ENCODE results near the gene BARX2.

The BARX2 gene

GRCh38 chr11:129402206-129403171 is 26.8 kb downstream of the BARX2 start:
- DNase-seq (ENCODE audit: low read depth in 2 of 2) = no peak

DNA sequence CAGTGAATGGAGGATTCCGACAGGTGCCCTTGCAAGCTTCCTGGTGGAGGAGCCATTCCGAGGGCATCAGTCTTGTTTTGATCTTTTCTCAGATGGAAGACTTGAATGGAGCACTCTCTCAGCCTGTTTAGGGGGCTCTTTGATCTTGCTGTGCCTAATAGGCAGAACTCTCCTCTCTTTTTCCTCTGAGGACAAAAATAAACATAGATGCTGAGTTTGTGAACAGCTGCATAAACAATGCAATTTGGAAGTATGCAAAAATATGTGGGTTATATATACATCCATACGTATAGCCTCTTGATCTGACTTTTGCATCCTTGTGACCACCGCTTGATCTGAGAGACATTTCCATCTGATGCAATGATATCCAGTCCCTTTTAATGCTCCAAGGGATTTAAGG is 29.1 kb downstream of the BARX2 start:
- no peak for DNase-seq (ENCODE audit: low read depth in 2 of 2)

DNA sequence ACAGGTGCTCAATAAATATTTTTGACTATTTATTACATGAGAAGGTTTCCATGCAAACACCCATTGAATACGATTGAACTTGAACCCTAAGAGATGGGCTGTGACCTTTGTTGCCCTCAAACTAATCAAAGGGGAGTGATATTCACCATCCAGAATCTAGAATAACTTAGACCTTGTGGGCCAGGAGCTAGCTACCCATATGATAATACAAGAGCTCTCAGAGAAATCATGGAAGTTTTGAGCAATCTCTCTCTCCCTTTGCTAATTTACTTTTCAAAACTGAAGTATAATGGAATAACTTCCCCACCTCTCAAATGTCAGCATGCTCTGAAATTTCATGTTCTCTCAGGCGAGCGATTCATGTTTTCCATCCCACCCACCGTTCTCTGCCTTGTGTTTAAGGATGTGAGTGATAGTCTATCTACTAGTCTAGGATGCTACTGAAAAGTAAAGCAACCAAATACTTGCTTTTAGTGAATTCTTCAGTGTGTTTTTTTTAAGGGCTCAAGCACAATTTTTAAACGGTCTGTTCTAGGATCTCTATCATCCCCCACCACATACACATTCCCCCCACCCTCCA is 33.3 kb downstream of the BARX2 start:
- no peak for DNase-seq (ENCODE audit: low read depth in 2 of 2)

DNA sequence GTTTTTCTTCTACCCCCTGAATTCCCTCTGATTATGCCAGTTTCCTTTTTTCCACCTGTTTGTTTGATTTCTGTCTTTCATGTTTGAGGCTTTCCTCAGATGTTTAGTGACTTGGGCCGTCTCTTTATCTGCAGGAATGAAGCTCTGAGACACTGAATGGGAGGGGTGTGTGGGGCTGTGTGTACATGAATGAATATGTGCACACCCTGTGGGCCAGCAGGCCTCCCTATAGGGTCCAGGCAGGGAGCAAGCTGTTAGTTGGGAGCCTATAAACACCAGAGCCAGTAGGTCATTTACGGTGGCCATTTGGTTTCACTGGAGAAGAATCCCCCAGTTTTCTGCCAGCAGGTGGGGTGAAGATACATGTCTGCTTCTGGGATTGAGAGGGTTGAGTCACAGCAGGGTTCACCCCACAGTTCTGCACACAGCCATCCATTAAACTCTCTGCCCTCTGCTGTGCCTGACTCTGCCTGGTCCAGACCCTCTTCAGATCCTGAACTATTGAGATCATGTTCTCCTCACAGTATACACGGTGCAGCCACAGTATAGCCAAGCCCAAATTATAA is 34.8 kb downstream of the BARX2 start:
- DNase-seq (ENCODE audit: low read depth in 2 of 2) = no peak

GRCh38 chr11:129412494-129412893 is 36.8 kb downstream of the BARX2 start:
- DNase-seq (ENCODE audit: low read depth in 2 of 2) = no peak

DNA sequence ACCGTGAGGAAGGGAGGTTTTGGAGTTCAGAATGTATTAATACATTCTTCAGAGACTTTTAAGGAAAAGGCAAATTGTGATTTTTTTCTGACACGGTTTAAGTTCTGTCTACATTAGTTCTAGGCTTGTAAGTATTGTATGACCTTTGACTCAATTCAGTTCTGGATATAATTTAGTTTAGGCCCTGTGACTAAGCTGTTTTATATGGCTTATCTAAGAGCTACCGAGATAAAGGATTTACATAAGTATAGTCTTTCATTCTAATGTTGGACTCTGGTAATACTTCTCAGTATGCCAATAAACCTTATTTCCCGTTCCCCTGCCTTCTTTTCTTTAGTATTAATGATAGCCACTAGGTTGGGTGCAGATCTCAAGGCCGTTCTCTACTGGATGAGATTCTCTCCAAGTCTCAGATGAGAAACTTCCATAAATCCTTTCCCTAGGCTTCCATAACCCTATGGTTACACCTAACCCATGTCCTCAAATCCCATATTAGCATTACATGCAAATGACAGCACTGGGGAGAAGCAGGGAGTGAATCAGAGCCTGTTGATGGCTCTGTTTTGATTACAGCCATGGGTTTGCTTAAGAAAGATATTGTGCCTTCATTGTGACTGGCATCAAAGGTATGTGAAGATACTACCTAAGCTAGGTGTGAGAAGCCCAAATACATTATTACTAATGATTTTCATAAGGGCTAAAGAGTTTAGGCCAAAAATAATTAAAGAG is 38.7 kb downstream of the BARX2 start:
- DNase-seq (ENCODE audit: low read depth in 2 of 2) = no peak

DNA sequence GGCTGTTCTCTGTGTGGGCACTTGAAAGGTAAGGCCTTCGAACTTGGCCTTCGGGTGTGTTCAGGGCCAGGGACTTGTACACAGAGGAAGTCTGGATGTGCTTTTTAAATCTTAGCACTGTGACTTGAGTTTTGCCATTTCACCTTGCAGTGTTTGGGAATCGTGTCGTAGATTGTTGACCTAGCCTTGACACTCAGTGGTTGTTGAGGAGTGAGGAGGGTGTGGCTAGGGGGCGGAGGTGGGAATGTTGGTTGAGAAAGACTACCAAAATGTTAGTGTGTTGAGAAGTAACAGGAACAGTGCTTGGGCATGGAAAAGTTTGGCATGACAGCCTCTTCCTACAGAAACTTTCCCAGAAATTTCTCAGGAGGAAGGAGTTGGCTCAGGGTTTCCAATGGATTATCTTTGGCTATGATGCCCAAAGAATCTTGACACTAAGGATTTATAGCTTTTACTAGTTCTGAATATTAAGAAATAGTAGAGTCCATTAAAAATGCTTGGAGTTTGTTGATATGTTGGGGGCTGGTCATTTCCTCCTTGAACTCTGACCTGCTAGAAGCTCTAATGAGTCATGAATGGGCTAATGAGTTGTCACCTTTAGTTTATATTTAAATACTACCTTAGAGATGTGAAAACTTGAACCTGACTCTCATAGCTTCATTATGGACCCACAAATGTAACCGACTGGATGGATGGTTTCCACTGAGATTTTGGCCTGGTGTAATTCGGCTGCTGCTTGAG is 40.6 kb downstream of the BARX2 start:
- DNase-seq (ENCODE audit: low read depth in 2 of 2) = no peak

DNA sequence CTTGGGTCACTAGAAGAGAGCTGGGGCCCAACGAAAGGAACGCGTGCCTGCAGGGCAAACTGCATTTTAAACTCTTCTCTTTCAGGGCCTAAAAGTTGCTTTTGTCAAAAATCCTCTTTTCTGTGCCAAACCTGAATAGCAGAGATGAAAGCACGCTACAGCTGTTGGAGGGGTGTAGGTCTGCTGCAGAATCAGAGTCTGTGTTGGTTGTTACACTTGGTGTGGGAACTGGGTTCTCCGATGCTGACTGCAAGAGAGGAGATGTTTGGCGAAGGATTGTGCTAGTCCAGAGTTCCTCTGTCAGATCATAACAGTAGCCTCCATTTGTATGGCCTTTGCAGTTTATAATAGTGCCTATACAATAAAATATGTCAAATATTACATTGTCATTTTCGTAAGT is 41.8 kb downstream of the BARX2 start:
- no peak for DNase-seq (ENCODE audit: low read depth in 2 of 2)

GRCh38 chr11:129418039-129418438 is 42.4 kb downstream of the BARX2 start:
- DNase-seq (ENCODE audit: low read depth in 2 of 2) = no peak

DNA sequence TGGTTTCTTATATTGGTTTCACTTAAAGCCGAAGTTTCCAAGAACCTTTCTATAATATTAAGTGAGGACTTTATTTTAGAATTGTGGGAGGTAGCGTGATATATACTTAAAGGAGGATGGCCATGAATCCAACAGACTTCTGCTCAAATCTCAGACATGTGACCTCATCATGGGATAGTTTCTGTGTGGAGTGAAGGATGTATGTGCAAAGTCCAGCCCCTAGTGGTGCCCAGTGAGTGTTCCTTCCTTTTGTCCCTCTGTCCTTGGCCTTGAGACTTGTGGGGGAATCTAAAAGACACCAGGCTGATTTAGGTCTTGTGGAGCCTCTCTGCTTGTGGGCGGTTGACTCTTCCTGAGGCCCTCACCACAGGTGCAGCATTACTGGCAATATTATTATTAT is 43.7 kb downstream of the BARX2 start:
- no peak for DNase-seq (ENCODE audit: low read depth in 2 of 2)

GRCh38 chr11:129423426-129423825 is 47.8 kb downstream of the BARX2 start:
- DNase-seq (ENCODE audit: low read depth in 2 of 2) = no peak

DNA sequence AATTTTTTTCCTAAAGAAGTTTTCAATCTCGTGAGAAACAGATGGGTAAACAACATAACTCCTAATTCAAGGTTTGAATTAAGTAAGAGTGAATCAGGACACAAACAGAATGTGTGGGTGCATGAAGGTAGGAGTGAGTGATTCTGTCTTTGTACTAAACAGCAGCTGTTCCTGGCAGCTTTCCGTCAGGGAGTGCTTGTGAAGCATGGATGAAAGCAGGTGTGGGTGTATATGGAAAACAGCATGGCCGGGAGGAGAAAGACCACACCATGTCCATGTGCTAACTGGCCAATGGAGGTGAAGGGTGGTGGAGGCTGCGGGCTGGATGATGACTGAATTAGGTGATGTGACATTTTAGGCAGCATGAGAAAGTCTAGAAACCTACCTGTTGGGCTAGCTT is 49.6 kb downstream of the BARX2 start:
- DNase-seq (ENCODE audit: low read depth in 2 of 2) = no peak

DNA sequence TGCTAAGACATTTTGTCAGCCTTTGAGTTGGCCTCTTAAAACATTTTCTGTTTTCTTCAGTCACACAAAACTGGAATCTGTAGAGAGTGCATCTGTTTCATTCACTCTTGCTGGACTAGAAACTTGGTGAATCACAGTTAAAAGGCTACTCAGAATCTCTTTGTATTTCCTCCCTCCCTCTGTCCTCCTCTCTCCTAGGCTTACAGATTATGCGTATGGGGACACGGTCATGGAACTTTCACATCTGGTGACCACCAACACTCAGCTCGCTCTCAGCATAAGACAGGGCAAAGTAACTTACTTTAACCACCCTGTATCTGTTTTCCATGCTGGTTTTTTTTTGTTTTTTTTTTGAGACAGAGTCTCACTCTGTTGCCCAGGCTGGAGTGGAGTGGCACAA is 50.4 kb downstream of the BARX2 start:
- DNase-seq (ENCODE audit: low read depth in 2 of 2) = no peak

DNA sequence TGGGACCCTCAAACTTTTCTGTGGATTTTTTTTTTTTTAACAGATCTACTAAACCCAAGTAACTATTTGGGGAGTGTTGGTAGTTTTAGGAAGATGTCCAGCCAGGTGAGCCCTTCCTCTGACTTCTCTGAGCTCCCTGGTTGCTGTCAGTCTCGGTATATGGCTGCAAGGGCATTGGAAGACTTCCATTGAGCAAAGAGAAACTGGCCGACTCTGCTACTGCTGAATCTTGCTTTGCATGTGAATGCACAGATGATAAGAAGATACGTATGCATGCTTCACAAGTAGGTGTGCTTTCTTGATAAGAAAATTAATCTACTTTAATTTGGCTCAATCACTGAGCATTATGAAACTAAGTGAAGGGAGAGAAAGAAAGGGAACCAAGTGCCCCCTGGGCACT is 51.1 kb downstream of the BARX2 start:
- DNase-seq (ENCODE audit: low read depth in 2 of 2) = no peak

GRCh38 chr11:129427376-129427775 is 51.7 kb downstream of the BARX2 start:
- no peak for DNase-seq (ENCODE audit: low read depth in 2 of 2)

DNA sequence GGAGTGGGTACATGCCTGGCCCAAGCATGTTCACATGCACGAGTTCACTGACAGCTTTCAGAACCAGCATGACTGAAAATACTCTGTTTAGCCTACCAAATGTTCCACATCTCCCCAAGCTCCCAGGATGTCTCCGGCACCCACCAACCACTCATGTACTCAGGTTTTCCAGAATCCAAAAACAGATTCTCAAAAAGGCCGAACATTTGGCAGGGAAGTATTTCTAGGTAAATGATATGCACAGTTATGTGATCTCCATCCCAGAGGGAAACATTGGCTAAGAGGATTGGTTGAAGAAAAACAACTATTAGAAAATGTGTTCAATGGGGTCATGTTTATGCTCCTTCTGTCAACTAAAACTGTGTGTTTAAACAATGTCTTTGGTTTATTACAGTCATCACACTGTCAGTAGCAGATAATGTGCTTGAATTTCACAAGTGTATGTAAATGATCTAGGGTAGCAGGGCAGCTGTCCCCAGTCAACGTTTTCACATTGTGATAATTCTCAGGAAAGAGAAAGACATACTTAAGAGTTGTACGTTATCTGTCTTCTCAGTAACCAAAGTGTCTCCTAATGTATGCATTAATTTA is 52.3 kb downstream of the BARX2 start:
- no peak for DNase-seq (ENCODE audit: low read depth in 2 of 2)

DNA sequence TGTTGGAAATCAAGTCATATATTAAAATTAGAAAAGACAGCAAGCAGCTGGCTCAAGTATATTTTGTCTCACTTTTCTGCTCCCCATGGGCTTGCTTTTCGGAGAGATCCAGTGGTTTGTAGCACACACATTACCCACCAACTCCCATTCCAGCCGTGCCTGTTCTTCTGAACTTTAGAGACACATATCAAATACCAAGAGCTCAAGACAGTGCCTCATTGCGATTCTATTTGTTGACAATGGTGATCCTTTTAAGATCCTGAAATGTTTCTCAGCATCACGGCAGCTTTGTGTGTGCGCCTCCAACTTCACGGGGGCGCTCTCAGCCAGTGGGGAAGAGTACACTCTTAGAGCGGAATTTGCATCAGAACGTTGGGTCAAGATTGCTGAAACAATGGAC is 52.9 kb downstream of the BARX2 start:
- DNase-seq (ENCODE audit: low read depth in 2 of 2) = no peak

DNA sequence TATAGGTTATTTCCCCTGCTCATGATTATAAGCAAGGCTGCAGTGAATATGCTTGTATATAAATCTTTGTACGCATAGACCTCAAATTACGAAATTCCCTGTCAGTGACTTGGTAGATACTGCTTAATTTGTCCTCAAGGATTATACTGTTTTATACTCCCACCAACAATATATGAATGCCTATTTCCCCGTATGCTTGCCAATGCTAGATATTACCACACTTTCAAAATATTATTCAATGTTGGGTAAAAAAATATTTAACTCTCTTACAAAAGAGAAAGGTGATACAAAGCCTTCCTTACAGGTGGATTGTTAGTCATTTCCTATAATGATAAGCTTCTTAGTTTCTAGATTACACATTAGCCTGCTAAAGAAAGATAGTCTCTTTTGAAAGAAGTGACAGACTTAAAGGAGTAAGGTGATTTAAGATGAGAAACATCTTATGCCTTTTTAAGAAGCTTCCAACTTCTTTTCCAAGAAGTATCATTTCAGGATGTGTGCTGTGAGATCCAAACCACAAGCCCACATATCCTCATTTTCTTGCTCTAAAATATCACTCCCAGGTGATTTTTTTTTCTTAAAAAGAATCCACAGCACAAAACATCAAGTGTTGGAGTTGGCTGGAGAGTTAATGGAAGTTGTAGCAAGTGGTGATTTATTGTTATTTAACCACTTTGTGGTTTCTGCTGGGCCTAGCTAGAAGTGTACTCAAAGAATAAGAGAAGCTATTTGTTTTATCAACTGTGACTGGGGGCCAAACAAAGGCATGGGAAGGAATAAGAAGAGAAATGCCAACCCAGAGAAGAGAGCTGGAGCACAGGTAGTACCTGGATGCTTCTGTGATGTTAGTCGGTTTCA is 59.2 kb downstream of the BARX2 start:
- DNase-seq (ENCODE audit: low read depth in 2 of 2) = no peak

DNA sequence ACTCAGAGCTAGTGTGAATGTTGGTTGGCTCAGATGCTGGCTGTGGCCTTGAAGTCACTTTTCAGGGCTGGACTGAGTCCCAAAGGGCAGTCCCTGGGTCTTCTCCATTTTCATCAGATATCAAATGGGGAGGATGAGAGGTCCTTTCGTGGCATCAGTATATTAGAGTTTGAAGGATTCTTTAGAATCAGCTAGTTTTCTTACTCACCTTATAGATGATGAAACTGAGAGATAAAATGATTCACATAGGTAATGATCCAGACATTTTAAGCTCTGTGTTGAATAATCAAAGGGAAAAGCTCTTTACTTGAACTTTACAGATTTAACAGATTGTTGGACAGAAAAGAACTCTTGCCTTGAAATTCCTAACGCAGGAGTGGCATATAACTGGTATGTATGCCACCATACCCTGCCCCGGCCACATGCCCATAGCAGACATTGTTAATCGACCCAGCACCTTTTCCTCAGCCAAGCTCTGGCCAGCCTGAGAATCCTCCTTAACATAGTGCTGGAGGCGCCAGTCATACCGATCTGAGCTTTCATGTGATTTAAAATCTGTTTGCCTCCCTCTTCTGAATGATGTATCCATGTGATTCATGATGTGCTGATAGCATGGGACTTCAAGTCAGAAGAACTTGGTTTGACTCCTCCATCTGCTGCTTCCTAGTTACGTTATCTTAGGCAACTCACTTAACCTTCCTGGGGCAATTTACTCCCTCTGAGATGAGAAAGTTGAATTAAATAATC is 60.0 kb downstream of the BARX2 start:
- DNase-seq (ENCODE audit: low read depth in 2 of 2) = no peak

GRCh38 chr11:129436573-129436972 is 60.9 kb downstream of the BARX2 start:
- no peak for DNase-seq (ENCODE audit: low read depth in 2 of 2)

Data from fibroblast of skin of left quadriceps (primary cell).